Ovary (tissue), 3 donors: Measurements from ENCODE around the gene DXO.

Experiments used
- EP300 ChIP-seq: sonication (generic); formaldehyde crosslinking; IDR thresholded peaks from one replicate; pipeline ENCODE4 v1.6.1; 2017; ENCODE audit warnings: antibody characterized with exemption
- POLR2A ChIP-seq: fragments of 450-650 bp; IDR thresholded peaks from one replicate; pipeline ENCODE4 v1.6.1; 2017; ENCODE audit warnings: antibody characterized with exemption, mild to moderate bottlenecking, moderate library complexity
- TF ChIP-seq, protein P1 (sequence below), 3 donors: fragments of 450-650 bp in 2 of 3; fragments of 200-600 bp in 1 of 3; IDR thresholded peaks; one replicate each; pipeline versions ENCODE4 v1.5.1 to v1.8.0; 2016 to 2022; ENCODE audit warnings: antibody characterized with exemption in 3 of 3, mild to moderate bottlenecking in 1 of 3
- donor health status: DM: no; HTN: no; CAD: no.

DNA sequence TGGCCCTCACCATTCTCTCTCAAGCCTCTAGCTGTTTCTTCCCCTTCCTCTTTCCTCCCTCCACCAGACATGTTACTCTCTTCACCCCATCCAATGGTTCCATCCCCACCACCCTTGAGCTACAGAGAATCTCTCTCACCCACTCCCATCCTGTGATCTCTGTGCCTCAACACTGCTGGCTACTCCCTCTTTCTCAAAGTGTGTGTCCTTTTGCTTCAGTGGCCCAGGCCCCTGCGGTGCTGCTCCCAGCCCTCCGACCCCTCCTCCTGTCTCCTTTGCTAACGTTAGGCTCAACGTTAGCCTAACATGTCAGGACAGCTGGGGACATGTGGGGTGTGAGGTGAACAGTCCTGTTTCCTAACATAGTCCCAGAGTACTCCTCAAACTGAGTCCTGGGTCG, 19.0 kb downstream of the DXO start:
- TF ChIP-seq, protein P1, sequence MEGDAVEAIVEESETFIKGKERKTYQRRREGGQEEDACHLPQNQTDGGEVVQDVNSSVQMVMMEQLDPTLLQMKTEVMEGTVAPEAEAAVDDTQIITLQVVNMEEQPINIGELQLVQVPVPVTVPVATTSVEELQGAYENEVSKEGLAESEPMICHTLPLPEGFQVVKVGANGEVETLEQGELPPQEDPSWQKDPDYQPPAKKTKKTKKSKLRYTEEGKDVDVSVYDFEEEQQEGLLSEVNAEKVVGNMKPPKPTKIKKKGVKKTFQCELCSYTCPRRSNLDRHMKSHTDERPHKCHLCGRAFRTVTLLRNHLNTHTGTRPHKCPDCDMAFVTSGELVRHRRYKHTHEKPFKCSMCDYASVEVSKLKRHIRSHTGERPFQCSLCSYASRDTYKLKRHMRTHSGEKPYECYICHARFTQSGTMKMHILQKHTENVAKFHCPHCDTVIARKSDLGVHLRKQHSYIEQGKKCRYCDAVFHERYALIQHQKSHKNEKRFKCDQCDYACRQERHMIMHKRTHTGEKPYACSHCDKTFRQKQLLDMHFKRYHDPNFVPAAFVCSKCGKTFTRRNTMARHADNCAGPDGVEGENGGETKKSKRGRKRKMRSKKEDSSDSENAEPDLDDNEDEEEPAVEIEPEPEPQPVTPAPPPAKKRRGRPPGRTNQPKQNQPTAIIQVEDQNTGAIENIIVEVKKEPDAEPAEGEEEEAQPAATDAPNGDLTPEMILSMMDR (IDR thresholded peaks at IDR 0.05) = no peak
- TF ChIP-seq POLR2A (no peak), EP300 (no peak)
